Measurements from ENCODE around the gene WIPI1.
"Not testable (repeated sequence)": the region's sequence is repeated elsewhere in the genome, so short reads cannot be mapped to it uniquely, and the experiment has no call there.

WIPI1 gene

DNA sequence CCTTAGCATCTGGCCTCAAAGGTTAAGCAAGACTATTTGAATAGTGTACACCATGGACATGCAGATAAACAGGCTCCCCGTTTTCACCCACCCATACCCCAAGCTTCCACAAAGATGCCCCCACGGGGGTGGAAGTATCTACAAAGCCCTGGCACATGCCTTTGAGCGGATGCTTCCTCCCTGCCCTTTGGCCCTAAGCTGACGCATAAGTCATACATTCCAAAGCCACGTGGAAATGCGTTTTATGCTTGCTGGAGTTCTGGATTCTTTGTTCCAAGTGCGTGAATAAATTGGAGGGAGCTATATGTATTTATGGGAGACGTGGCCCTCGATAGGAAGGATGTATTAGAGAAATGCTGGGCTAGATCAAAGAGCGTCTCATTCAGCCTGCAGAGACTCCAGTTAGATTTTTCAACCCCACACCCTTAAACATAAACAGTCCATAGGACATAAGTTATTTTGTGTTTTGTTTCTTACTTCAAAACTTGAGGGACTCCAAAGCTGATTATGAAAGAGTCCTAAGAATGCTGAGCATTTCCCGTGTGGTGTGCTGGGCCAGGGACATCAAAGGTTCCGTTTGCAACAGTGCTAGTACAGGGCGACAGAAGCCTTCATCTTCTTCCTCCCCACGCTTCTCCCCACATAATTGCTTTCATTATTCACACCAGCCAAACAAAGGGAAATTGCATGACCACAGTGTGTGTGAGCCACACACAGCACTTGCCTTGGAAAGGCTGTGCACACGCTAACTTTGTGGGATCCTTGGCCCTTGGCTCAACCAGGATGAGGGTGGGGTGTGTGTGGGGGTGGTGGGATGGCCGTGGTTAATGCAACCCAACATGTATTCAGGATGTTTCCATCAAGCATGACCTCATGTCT lies 73.6 kb downstream of the WIPI1 start:
- DNase-seq: no peak

DNA sequence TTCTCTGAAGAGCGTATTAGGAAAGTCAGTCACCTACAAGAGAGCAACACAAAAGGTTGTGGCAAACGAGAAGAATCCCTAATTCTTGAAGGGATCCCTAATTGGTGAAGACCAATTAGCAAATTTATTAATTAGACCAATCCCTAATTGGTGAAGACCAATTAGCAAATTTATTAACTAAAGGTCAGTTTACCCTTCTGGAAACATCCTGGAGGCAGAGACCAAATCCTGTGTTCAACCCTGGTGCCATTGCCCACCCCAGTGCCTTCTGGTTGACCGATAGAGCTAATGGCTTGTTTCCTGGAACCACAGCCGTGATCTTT lies 74.2 kb downstream of the WIPI1 start:
- DNase-seq: no peak

DNA sequence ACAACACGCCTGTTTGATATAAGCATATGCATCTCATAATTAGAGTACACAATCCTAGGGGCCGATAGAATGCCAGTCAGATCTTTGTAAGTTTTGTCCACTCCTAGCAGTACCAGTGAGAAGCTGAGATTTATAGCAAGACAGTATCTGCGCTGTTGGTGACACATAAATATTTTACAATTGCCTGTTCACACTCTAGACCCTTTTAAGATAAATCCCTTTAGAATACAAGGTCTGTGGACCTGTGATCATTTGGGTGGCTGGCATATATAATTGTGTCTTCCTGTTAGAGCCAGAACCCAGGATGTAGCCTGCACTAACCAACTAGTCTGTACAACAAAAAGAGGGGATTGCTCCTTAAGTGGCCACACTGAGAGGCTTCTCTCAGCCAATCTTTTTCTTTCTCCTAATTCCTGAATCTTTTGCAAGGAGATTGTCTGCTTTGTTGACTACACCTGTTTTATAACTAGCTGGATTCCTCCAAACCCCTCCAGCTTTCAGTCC lies 74.7 kb downstream of the WIPI1 start:
- no peak for DNase-seq

DNA sequence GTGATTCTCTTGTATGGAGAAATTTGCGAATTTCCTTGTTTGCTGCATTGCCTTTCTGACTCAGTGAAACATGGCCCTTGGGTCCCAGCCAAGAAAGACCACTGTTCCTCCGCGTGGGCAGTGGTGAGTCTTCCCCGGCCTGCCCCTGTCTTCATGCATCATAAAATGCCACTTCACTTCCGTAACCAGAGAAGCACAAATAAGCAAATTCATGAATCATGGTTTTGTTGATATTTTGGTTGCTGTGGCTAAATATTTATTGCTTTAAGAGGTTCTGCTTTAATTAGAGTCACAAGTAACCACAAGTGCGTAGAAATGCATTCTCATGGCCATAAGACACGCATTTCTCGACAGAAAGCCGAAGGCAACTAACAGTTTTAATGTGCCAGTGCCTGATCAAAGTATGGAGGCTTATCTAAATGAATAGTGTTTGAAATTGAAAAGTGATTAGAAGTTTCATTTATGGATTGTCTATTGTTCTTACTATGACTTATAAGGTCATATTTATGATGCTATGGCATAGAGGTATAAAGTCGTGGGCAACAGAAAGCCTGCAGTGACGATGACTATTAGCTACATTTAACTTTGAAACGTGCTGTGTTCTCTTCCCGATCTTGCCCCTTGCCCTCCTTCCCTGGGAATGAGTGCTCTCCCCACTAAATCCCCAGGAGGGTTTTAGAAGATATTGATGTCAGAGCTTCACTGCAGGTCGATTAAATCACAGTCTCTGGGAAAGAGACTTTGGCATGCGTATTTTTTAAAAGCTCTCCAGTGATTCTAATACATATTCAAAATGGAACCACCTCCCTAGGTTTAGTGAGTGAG lies 76.0 kb downstream of the WIPI1 start:
- no peak for DNase-seq

DNA sequence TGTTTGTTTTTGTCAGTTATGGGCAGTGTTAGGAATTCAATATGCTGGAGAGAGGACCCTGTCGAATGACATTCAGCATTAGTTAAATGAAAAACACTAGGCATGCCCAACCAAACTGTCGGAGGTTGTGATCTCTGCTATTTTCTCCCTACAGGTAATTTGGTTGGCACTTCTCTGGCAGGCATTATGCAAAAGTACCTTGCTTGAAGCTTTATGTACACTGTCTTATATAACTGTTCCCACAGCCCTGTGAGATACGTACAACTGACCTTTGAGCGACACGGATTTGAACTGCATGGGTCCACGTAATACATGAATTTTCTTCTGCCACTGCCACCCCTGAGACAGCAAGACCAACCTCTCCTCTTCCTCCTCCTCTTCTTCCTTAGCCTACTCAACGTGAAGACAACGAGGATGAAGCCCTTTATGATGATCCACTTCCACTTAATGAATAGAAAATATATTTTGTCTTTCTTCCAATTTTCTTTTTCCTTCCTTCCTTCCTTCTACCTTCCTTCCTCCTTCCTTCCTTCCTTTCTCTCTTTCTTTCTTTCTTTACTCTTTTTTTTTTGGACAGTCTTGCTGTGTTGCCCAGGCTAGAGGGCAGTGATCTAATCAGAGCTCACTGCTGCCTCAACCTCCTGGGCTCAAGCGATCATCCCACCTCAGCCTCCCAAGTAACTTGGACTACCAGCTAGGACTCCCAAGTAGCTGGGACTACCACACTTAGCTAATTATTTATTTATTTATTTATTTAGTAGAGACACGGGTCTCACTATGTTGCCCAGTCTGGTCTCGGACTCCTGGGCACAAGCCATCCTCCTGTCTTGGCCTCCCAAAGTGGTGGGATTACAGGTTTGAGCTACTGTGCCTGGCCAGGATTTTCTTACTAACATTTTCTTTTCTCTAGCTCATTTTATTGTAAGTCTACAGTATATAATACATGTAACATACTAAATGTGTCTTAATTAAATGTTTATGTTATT lies 77.3 kb downstream of the WIPI1 start:
- no peak for DNase-seq

DNA sequence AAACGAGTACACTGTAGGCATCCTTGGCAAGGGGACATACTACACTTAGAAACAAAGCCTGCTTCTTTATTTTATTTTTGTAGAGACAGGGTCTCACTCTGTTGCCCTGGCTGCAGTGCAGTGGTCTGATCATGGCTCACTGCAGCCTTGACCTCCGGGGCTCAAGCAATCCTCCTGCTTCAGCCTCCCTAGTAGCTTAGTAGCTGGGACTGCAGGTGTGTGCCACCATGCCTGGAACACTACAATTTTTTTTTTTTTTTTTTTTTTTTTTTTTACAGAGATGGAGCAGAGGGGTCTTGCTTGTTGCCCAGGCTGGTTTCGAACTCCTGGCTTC lies 78.2 kb downstream of the WIPI1 start:
- DNase-seq: no peak

DNA sequence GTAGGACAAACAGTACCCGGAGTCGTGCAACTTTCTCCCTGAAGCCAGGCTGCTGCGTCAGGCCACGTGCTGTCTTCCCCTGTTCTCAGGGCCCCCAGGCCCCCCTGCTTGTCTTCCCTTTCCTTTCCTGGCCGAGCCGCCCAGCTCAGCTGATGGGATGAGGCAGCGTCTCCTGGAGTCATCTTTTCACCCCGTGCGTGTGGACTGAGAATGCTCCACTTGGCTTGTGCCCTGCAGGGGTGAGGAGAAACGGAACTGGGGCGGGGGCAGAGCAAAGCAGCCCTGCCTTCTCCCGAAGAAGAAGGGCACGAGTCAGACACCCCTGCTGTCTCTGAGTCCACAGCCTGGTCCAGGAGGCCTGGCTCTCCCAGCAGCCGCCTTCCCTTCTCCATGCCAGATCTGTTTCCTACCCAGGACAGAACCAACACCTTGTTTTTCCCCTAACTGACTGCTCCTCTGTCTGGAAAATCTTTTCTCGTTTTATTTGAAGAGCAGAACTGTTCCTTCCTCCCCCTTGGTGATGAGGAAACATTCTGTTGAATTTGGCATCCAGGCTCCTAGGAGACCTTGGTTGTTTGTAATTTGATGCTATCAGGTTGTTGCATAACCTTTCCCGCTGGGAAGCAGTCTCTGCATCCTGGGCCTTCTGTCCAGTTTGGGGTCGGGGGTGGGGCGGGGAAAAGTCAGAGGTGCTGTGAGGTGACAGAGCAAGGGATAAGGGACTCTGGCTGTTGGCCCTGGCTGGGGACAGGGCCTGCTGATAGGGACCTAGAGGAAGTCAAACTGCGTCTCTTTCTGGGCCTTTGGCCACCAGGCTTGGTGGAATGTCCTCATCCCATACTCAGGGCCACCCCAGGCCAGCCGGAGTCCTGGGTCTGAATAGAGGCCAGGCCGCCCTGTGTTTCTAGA lies 78.8 kb downstream of the WIPI1 start:
- no peak for DNase-seq

DNA sequence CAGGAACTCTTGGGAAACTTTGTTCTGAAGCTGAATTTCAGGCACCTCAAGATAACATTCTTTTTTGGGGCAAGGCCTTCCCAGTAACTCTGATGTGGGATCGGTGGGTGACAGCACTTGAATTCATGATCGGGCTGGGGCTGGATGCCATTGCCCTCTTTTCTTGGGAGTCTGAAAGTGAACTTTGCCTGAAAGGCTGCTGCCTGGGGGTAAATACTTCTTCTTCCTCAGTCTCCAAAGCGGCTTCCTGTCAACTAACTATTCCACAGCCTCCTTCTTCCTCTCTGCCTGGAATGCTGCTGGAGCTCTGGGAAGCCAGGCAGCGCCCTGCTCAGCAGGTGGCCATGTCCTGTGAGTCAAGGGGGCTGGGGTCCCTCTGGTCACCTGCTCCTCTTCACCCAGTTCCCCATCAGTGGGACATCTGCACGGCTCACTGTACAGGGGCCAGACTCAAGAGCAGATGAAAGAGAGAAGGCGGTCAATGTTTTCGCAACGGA lies 79.5 kb downstream of the WIPI1 start:
- no peak for DNase-seq

DNA sequence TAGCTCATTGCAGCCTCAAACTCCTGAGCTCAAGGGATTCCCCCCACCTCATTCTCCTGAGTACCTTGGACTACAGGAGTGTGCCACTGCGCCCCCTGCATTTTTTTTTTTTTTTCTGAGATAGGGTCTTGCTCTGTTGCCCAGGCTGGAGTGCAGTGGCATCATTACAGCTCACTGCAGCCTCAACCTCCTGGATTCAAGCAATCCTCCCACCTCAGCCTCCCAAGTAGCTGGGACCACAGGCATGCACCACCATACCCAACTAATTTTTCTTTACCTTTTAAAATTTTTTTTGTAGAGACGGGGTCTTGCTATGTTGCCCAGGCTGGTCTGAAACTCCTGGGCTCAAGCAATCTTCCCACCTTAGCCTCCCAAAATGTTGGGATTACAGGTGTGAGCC lies 81.1 kb downstream of the WIPI1 start:
- DNase-seq: not testable (repeated sequence)

DNA sequence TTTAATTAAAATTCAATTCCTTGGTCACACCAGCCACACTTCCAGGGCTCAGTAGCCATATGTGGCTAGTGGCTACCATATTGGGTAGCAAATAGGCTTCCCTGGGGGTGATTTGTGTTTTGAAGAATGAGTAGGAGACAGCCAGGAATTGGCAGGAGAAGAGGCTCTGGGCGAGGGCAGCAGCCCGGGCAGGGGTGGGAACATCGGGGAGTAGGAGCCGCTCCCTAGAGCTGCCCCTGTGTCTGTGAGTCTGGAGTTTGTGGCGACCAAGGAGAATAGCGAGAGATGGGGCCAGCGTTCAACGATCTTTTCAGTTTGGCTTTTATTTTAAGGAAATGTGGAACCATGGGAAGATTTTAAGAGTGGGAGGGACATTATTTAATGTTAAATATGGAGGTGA lies 81.7 kb downstream of the WIPI1 start:
- no peak for DNase-seq

All from NCI-H187 treated with DMSO at 0.1 percent for 48 hours (cell line).